Right lobe of liver (tissue), 6 donors: ENCODE results near the gene OPALIN. TPM values are rescaled to one million over a fixed set of nuclear protein-coding genes. Genes with fewer than 3 reads are reported as not detected.

Experiments
- ATAC-seq, 4 donors: fragments of 200-7000 bp; cut with Tn5 transposase; one replicate each; pipeline ENCODE4 v1.9.1; 2020; ENCODE audit warnings: mild to moderate bottlenecking in 4 of 4, moderate library complexity in 4 of 4
- DNase-seq, 3 donors: peaks; one replicate each; pipeline ENCODE4 v3.0.0-alpha.2; 2020
- H3K27ac ChIP-seq, 3 donors: fragments of 200-600 bp; one replicate each; pipeline ENCODE4 v1.8.0; 2022
- H3K27me3 ChIP-seq, 2 donors: fragments of 200-600 bp; one replicate each; pipeline ENCODE4 v1.8.0; 2022
- H3K36me3 ChIP-seq, 4 donors: fragments of 200-600 bp; sonication (generic) in 1 of 4; one replicate each; pipeline versions ENCODE4 v1.5.1 to v1.8.0; 2017 to 2022; ENCODE audit warnings: control low read depth in 1 of 4
- H3K4me1 ChIP-seq, 4 donors: fragments of 200-600 bp; sonication (generic) in 1 of 4; one replicate each; pipeline versions ENCODE4 v1.5.1 to v1.8.0; 2017 to 2022; ENCODE audit warnings: control low read depth in 1 of 4
- H3K4me3 ChIP-seq, 3 donors: fragments of 200-600 bp; one replicate each; pipeline ENCODE4 v1.8.0; 2022
- H3K9me3 ChIP-seq, 4 donors: fragments of 200-600 bp; sonication (generic) in 1 of 4; one replicate each; pipeline versions ENCODE4 v1.5.1 to v1.8.0; 2017 to 2022; ENCODE audit warnings: control low read depth in 1 of 4
- POLR2A ChIP-seq: fragments of 450-650 bp; IDR thresholded peaks from one replicate; pipeline ENCODE4 v1.6.1; 2017; ENCODE audit warnings: antibody characterized with exemption, mild to moderate bottlenecking
- WGBS: methylation state at CpG from one replicate; pipeline ENCODE4 v1.1.6; 2018; ENCODE audit warnings: low coverage, low lambda C conversion rate; ENCODE audit not compliant: insufficient coverage; ENCODE audit errors: missing lambda C conversion rate; 5-methylcytosine and 5-hydroxymethylcytosine counted together
- intact Hi-C, 2 donors: fragments of 100-400 bp; cut with DNase I; formaldehyde crosslinking; loops; one replicate each; pipeline versions ENCODE4 v1.11.2 to v1.14.1; 2022
- long read RNA-seq: library from polyadenylated mRNA; unstranded; transcript quantifications from one replicate; pipeline ENCODE4 v2.0.0, GENCODE V29; 2019
- total RNA-seq, 6 experiments: library from RNA; depleted of rRNA in 2 of 6; stranded (reverse); fragments of >200 nt in 2 of 6; fragmentation: NEBNext Ultra II Directional in 3 of 6; extraction: Animal tissue kit (Norgen Biotek cat#: 25700) in 3 of 6; gene quantifications; one replicate each; pipeline versions ENCODE4 v1.1.0 to v1.2.4, GENCODE V29; 2016 to 2023
- TF ChIP-seq, protein P1 (sequence below), 4 donors: fragments of 200-600 bp in 3 of 4; fragments of 450-650 bp in 1 of 4; IDR thresholded peaks; one replicate each; pipeline versions ENCODE4 v1.5.1 to v1.8.0; 2016 to 2022; ENCODE audit warnings: antibody characterized with exemption in 4 of 4, mild to moderate bottlenecking in 2 of 4
- donor health status: DM: no; HTN: yes; CAD: no.
- donor health status: DM: no; HTN: no; CAD: no.
- donor health status: DM: no; HTN: no; CAD: no.
- donor health status: DM: no; HTN: yes; CAD: no.
- donor health status: DM: no; HTN: yes; CAD: no.

OPALIN gene, protein sequence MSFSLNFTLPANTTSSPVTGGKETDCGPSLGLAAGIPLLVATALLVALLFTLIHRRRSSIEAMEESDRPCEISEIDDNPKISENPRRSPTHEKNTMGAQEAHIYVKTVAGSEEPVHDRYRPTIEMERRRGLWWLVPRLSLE
- total RNA-seq = not detected
- long read RNA-seq = 0 reads

DNA sequence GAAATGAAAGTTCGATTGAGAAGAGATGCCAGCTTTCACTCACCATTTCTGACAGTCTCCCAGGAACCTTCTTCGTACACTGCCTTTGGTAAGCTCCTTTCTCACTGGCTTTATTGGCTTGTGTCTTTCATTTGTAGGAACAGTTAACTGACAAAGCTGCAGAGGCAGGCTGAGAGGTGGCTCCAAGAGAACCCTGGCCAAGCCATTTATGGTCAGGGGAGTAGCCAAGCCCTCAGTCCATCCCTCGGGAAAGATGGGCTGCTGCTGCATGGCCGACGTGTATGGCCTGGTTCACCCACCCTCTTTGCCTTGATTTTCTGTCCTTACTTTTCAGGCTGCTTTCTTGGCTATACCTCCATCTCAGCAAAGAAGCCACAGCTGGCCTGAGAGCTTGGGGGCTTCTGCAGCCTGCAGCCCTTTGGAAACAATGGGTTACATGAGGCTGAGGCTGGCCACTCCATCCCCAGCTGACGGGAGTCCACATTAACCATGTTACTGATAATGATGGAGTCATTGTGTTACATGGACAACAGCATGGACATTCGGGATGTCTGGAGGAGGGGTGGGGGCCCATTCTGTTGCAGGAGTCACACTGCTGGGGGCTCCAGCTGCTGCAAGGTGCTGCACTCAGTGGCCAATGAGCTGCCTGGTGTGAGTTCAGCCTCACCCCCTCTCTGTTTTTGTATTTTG is at the start of gene OPALIN:
TSS of gene OPALIN (minus strand) at position 152 of the 690 bp plus-strand sequence. CDS start at position 46, 106 bp downstream.
- H3K4me1 ChIP-seq = no peaks in the 10 kb centered on the region
- H3K27me3 ChIP-seq = no peaks in the 10 kb centered on the region
- DNase-seq (no peak), ATAC-seq (no peak)
- TF ChIP-seq, protein P1, sequence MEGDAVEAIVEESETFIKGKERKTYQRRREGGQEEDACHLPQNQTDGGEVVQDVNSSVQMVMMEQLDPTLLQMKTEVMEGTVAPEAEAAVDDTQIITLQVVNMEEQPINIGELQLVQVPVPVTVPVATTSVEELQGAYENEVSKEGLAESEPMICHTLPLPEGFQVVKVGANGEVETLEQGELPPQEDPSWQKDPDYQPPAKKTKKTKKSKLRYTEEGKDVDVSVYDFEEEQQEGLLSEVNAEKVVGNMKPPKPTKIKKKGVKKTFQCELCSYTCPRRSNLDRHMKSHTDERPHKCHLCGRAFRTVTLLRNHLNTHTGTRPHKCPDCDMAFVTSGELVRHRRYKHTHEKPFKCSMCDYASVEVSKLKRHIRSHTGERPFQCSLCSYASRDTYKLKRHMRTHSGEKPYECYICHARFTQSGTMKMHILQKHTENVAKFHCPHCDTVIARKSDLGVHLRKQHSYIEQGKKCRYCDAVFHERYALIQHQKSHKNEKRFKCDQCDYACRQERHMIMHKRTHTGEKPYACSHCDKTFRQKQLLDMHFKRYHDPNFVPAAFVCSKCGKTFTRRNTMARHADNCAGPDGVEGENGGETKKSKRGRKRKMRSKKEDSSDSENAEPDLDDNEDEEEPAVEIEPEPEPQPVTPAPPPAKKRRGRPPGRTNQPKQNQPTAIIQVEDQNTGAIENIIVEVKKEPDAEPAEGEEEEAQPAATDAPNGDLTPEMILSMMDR (IDR thresholded peaks at IDR 0.05) = no peak
- H3K27ac ChIP-seq = no peak within 1 kb of the TSS
- 52% methylated on average over 7 of the region's 7 CpGs for WGBS
- intact Hi-C loops = no loop called here
- H3K36me3 ChIP-seq = no peaks in the 10 kb centered on the region
- no peaks in the 10 kb centered on the region for H3K9me3 ChIP-seq
- H3K4me3 ChIP-seq = no peak within 1 kb of the TSS

DNA sequence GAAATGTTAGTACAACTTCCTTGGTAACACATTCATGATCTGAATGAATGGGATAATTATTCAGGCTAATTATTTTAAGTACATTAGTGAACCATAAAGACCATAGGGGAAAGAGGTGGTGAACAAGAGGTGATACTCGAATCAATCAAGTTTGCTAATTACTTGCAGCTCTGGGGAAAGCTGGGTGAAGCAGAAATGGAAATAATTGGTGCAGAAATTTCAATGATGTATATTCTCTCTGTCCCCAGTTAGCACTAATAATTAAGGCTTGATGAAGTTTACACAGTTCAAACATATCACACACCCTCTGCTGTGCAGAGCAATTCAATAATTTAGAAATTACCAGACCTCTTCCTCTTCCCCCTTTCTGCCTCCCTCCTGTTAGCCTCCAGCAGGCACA is 49.4 kb upstream of the OPALIN start:
- 63% methylated on average over 1 of the region's 1 CpG for WGBS
- ATAC-seq (no peak), DNase-seq (no peak)
- H3K36me3 ChIP-seq = no peaks in the 10 kb centered on the region
- H3K4me3 ChIP-seq = no peak overlapping the region
- no peaks in the 10 kb centered on the region for H3K9me3 ChIP-seq
- TF ChIP-seq, protein P1 (IDR thresholded peaks at IDR 0.05) = no peak
- no peak for TF ChIP-seq POLR2A
- no peaks in the 10 kb centered on the region for H3K4me1 ChIP-seq
- H3K27me3 ChIP-seq = no peaks in the 10 kb centered on the region
- H3K27ac ChIP-seq = no peak overlapping the region
- intact Hi-C loops = no loop called here

DNA sequence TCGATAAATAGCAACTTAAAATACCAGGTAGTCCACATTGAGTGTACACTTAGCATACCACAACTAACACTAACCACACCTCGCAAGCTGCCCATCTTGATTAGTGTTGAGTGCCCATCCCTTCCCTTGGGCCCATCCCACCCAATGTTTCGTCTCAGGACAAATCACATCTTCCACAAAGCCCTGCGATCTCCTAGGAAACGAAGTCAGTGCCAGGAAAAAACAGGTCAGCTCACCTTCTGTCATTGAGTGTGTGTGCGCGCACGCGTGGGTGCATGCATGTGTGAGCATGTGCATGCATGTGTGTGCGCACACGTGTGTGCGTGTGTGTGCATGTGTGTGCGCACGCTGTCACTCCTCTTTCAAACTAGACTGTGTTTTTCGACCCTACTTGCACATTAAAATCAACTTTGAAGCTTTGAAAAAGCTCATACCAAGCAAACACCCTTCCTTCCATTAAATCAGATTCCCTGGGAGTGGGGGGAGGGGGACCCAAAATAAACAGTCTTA is 48.8 kb upstream of the OPALIN start:
- 64% methylated on average over 13 of the region's 15 CpGs for WGBS
- Histone ChIP-seq H3K36me3 (no peaks in the 10 kb centered on the region), H3K27ac (no peak overlapping the region), H3K27me3 (no peaks in the 10 kb centered on the region), H3K4me1 (no peaks in the 10 kb centered on the region), H3K4me3 (no peak overlapping the region), H3K9me3 (no peaks in the 10 kb centered on the region)
- TF ChIP-seq, protein P1 (IDR thresholded peaks at IDR 0.05) = no peak
- no peak for TF ChIP-seq POLR2A
- DNase-seq (no peak), ATAC-seq (no peak)
- intact Hi-C loops = no loop called here

DNA sequence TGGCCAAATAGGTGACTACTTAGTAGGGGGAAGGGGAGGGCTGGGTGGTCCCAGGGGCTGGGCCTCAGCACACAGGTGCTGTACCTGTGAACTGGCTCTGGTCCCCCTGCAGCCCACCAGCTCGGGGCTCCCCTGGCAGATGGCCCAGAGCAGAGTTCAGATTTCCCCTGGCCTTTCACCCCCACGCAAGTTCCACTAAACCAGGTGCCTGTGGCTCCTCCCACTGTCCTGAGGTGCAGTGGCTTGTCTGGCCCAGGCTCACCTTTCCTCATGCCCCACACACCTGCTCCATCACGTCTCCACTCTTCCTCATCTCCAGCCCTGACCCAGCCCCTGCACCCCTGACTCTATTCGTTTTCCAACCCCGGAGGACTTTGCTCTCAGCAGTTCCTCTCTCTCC is 47.3 kb upstream of the OPALIN start:
- Histone ChIP-seq H3K27ac (no peak overlapping the region), H3K4me3 (no peak overlapping the region), H3K4me1 (no peaks in the 10 kb centered on the region), H3K27me3 (no peaks in the 10 kb centered on the region), H3K9me3 (no peaks in the 10 kb centered on the region), H3K36me3 (no peaks in the 10 kb centered on the region)
- DNase-seq (no peak), ATAC-seq (no peak)
- intact Hi-C loops = no loop called here
- 59% methylated on average over 3 of the region's 5 CpGs for WGBS
- no peak for TF ChIP-seq POLR2A
- TF ChIP-seq, protein P1 (IDR thresholded peaks at IDR 0.05) = no peak
